ENCODE data around the gene ARHGEF19. TPM values are rescaled to one million over a fixed set of nuclear protein-coding genes. Genes with fewer than 3 reads are reported as not detected.
"Not testable (repeated sequence)": the region's sequence is repeated elsewhere in the genome, so short reads cannot be mapped to it uniquely, and the experiment has no call there.

ARHGEF19 gene
- total RNA-seq, 2 experiments from 2014 or later, result 10.7 to 12.1 TPM

DNA sequence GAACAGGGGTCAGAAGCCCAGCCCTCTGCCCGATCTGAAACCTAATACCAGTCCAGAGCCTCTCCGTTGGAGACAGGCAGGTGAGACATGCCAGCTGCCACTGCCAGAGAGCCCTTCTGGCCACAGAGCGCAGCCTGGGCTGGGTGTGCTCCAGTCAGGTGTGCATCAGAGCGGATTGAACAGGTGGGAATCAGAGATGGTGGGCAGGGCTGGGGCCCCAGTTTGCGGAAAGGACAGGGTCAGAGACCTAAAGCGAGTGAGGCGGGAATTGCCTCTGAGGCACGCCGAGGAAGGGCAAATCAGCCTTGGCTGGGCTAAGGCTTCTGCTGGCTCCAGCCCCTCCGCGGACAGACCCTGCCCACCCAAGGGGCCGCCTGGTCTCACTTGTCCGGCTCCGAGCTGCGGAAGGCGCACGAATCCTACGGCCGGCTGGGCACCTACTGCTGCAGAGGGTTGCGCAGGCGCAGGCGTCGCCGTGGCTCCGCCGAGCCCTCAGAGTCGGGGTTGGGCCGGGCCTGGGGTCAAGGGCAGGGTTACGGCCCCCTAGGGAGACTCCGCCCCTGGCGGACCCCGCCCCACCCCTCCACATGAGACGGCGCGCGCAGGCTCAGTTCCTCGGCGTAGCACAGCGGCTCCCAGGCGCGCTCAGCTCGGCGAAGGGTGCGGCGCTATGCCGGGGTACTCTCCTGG lies 14.2 kb upstream of the ARHGEF19 start:
- no peak overlapping the region for H3K27ac Mint-ChIP-seq
- H3K9me3 Mint-ChIP-seq, result no peaks in the 10 kb centered on the region
- ChIA-PET CTCF (interaction anchor here (0.7 to 1.8 kb wide), 2 partner anchors 9 to 22 kb away, joined by 3 to 6 read pairs; no protein-coding TSS in a partner anchor), POLR2A (interaction anchor here (0.7 kb wide), 1 partner anchor 28 kb away, joined by 7 read pairs; no protein-coding TSS in a partner anchor)
- peaks cover 7% of the 10 kb centered on the region for H3K36me3 Mint-ChIP-seq (ENCODE audit: low read depth)
- no peak overlapping the region for H3K4me3 Mint-ChIP-seq
- peaks cover 42% of the 10 kb centered on the region for H3K27me3 Mint-ChIP-seq
- DNase-seq, result no peak
- H3K4me1 Mint-ChIP-seq, result peaks cover 11% of the 10 kb centered on the region

DNA sequence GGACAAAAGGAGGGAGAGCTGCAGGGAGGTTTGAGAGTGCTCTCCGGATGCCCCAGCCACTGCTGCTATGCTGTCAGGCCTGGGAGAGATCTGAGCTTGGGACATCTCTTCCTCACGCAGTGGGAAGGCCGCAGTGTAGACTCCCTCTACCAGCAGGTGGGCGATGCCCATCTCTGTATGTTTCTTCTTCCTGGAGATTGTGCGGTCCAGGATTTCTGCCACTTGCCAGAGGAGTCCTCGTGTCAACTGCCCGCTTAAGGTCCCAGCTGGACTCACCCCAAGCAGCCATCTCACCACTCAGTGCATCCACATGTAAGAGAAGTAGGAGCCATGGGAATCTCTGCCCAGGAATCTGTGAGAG lies 13.7 kb upstream of the ARHGEF19 start:
- no peak for DNase-seq
- Mint-ChIP-seq H3K4me3 (no peak overlapping the region), H3K9me3 (no peaks in the 10 kb centered on the region), H3K27ac (no peak overlapping the region), H3K27me3 (peaks cover 46% of the 10 kb centered on the region), H3K4me1 (peaks cover 11% of the 10 kb centered on the region), H3K36me3 (ENCODE audit: low read depth) (peaks cover 7% of the 10 kb centered on the region)
- CTCF ChIA-PET, result interaction anchor here (0.7 kb wide), 1 partner anchor 23 kb away, joined by 3 read pairs; no protein-coding TSS in a partner anchor
- POLR2A ChIA-PET, result no interaction called here

DNA sequence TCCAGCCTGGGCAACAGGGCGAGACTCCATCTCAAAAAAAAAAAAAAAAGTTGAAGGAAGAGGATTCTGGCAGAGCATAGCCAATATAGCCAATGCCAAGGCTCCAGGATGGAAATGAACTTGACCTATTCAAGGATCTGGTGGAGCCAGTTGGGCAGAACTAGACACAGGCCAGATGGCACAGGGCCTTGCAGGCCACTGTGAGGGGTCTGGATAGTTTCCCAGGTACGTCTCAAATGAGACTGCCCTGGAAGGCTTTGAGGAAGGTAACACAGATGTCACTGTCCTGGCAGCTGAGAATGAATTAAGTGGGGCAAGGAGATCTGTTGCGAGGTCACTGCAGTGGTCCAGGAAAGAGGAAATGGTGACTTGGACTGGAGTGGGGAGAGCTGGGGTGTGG lies 12.0 kb upstream of the ARHGEF19 start:
- H3K4me1 Mint-ChIP-seq, result peaks cover 19% of the 10 kb centered on the region
- H3K36me3 Mint-ChIP-seq (ENCODE audit: low read depth), result peaks cover 7% of the 10 kb centered on the region
- ChIA-PET POLR2A (no interaction called here), CTCF (no interaction called here)
- H3K27ac Mint-ChIP-seq, result no peak overlapping the region
- DNase-seq, result no peak
- H3K9me3 Mint-ChIP-seq, result no peaks in the 10 kb centered on the region
- H3K4me3 Mint-ChIP-seq, result no peak overlapping the region
- peaks cover 45% of the 10 kb centered on the region for H3K27me3 Mint-ChIP-seq

DNA sequence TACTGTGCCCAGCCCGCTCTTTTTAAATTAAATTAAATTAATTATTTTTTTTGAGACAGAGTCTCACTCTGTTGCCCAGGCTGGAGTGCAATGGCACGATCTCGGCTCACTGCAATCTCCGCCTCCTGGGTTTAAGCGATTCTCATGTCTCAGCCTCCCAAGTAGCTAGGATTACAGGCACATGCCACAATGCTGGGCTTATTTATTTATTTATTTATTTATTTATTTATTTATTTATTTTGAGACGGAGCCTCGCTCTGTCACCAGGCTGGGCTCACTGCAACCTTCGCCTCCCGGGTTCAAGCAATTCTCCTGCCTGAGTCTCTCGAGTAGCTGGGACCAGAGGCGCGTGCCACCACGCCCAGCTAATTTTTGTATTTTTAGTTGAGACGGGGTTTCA lies 10.3 kb upstream of the ARHGEF19 start:
- H3K27ac Mint-ChIP-seq; H3K36me3 Mint-ChIP-seq (ENCODE audit: low read depth); H3K4me3 Mint-ChIP-seq; POLR2A ChIA-PET; H3K9me3 Mint-ChIP-seq; DNase-seq: not testable (repeated sequence)
- CTCF ChIA-PET, result interaction anchor here (1.6 kb wide), 1 partner anchor 14 kb away, joined by 6 read pairs; no protein-coding TSS in a partner anchor
- Mint-ChIP-seq H3K4me1 (peaks cover 20% of the 10 kb centered on the region), H3K27me3 (peaks cover 30% of the 10 kb centered on the region)

DNA sequence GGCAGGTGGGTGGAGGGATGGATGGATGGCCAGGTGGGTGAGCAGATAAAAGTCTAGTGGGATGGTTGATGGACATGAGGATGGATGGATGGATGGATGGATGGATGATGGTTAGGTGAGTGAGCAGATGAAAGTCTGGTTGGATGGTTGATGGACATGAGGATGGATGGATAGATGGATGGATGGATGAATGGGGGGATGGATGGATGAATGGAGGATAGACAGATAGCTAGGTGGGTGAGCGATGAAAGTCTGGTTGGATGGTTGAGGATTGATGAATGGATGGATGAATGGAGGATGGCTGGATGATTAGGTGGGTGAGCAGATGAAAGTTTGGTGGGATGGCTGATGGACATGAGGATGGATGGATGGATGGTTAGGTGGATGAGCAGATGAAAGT lies 9.0 kb upstream of the ARHGEF19 start:
- POLR2A ChIA-PET, result no interaction called here
- Mint-ChIP-seq H3K4me1 (peaks cover 30% of the 10 kb centered on the region), H3K27ac (peak overlapping the region; percentile 1), H3K4me3 (no peak overlapping the region), H3K27me3 (peaks cover 20% of the 10 kb centered on the region), H3K9me3 (no peaks in the 10 kb centered on the region), H3K36me3 (ENCODE audit: low read depth) (peaks cover 4% of the 10 kb centered on the region)
- no peak for DNase-seq
- CTCF ChIA-PET, result interaction anchor here (1.0 kb wide), 1 partner anchor 9 kb away, joined by 3 read pairs; no protein-coding TSS in a partner anchor

DNA sequence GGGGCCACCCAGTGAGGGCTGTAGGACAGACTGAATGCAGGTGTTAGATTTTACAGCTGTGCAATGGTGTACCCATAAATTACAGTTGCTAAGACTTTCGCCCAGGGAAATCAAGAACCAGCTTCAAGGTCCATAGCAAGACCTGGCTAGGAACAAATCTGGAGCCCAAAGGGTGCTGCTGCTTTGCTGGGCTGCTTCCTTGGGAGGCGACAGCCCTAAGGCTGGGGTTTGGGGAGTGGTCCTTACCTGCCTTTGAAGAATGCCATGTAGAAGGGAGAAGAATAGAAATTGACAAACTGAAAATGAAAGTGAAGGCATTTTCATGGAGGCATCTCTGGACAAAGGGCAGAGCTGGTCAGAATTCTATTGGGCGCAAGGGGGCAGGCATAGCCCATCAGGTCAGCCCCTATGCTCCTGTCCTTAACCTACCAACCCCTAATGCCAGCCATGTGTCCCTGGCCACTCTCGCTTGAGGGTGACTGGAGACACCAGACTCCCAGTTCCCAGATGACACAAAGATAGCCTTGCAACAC lies 7.6 kb upstream of the ARHGEF19 start:
- Mint-ChIP-seq H3K27ac (peak overlapping the region; percentile 70), H3K36me3 (ENCODE audit: low read depth) (no peaks in the 10 kb centered on the region), H3K27me3 (peaks cover 11% of the 10 kb centered on the region), H3K9me3 (no peaks in the 10 kb centered on the region), H3K4me1 (peaks cover 39% of the 10 kb centered on the region), H3K4me3 (no peak overlapping the region)
- POLR2A ChIA-PET, result no interaction called here
- no peak for DNase-seq
- CTCF ChIA-PET, result interaction anchor here (1.1 to 1.2 kb wide), 2 partner anchors 9 to 18 kb away, joined by 3 read pairs; no protein-coding TSS in a partner anchor

DNA sequence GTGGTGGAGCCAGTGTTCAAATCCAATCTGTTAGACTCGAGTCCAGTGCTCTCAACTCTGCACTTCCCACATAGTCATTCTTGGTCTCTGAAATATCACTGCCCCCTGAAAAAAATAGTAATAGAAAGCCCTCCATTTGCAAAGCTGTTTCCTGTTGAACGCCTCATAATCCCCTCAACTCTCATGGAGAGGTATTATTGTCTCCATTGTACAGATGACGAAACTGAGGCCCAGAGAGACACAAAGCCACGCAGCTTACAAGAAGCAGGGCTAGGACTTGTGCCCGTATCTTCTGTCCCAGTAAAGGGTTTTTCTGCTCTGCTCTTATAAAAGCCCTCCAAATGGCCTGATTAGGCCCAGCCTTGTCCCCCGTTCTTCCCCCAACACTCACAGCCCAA lies 6.2 kb upstream of the ARHGEF19 start:
- H3K4me3 Mint-ChIP-seq, result no peak overlapping the region
- no peak for DNase-seq
- ChIA-PET POLR2A (no interaction called here), CTCF (interaction anchor here (1.3 to 2.4 kb wide), 3 partner anchors 15 to 140 kb away, joined by 3 to 10 read pairs (median 5); no protein-coding TSS in a partner anchor)
- H3K9me3 Mint-ChIP-seq, result no peaks in the 10 kb centered on the region
- peaks cover 39% of the 10 kb centered on the region for H3K4me1 Mint-ChIP-seq
- no peak overlapping the region for H3K27ac Mint-ChIP-seq
- peaks cover 7% of the 10 kb centered on the region for H3K27me3 Mint-ChIP-seq
- H3K36me3 Mint-ChIP-seq (ENCODE audit: low read depth), result no peaks in the 10 kb centered on the region

DNA sequence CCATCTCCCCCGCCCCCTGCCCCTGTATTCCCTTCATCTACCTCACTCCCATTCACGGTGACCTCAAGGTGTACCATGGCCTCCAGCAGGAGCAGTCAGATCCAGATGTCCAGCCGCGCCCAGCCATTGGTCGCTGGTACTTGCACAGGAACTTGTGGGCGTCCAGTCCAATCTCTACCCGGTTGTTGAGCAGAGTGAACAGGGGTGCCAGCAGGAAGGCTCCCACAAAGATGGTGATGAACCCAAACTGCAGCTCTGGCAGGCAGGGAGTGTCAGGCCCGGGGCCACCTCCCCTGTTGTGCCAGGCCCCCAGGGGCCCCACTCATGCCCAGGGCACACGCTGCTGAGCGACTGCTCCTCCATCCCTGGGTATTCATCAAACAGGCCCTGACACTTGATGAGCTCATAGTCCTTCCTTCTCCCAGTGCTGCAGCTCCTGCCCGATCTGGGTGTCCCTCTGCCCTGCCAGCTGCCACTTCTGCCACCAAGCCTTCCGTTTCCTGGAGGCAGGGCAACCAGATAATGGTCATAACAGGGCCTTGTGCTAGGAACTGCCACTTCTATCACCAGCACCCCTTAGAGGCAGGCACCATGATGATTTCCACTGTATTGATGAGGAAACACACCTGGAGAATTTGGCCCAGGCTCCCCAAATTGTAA lies 5.7 kb upstream of the ARHGEF19 start:
- H3K36me3 Mint-ChIP-seq (ENCODE audit: low read depth), result no peaks in the 10 kb centered on the region
- H3K9me3 Mint-ChIP-seq, result no peaks in the 10 kb centered on the region
- peaks cover 9% of the 10 kb centered on the region for H3K27me3 Mint-ChIP-seq
- H3K27ac Mint-ChIP-seq, result peak overlapping the region; percentile 68
- peaks cover 39% of the 10 kb centered on the region for H3K4me1 Mint-ChIP-seq
- no peak overlapping the region for H3K4me3 Mint-ChIP-seq
- DNase-seq, result no peak
- ChIA-PET CTCF (interaction anchor here (0.9 to 2.4 kb wide), 8 partner anchors 9 to 139 kb away, joined by 3 to 11 read pairs (median 5); partner anchors contain the start of gene FBXO42), POLR2A (no interaction called here)

DNA sequence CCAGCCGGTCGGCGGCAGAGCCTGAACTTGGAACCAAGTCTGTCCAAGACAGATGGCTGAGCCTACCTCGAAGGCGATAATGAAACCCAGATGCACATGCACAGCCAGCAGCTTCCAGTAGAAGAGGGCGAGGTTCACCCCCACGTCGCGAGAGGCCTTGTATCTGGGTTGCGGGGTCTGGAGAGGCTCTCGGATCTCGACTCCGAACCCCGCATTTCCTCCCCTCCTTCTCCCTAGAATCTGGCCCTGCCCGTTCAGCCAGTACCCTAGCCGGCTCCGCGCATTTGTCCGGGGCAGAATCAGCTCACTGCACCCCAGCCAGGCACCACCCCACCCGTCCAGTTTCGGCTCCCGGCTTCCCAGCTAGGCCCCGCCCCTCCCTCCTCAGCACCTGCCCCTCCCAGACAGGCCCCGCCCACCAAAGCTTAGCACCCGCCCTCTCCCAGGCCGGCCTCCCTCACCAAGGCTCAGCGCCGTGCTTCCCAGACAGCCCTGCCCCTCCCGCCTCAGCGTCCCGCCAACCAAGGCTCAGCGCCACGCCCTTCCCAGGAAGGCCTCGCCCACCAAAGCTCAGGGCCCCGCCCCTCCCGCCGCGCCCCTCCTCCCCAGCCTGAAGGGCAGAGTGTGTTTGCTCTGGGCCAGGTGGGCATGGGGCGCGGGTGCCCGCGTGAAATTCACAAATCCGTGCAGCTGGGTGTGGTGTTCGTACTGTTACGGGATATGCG lies 4.8 kb upstream of the ARHGEF19 start:
- H3K4me1 Mint-ChIP-seq, result peaks cover 39% of the 10 kb centered on the region
- peak overlapping the region; percentile 66 for H3K27ac Mint-ChIP-seq
- H3K9me3 Mint-ChIP-seq, result no peaks in the 10 kb centered on the region
- H3K27me3 Mint-ChIP-seq, result peaks cover 14% of the 10 kb centered on the region
- peak; percentile 95 for DNase-seq
- peak overlapping the region; percentile 80 for H3K4me3 Mint-ChIP-seq
- POLR2A ChIA-PET, result interaction anchor here (1.8 kb wide), 1 partner anchor 11 kb away, joined by 8 read pairs; no protein-coding TSS in a partner anchor
- CTCF ChIA-PET, result interaction anchor here (0.9 to 2.4 kb wide), 10 partner anchors 10 to 139 kb away, joined by 3 to 11 read pairs (median 6); partner anchors contain the start of gene FBXO42
- no peaks in the 10 kb centered on the region for H3K36me3 Mint-ChIP-seq (ENCODE audit: low read depth)

DNA sequence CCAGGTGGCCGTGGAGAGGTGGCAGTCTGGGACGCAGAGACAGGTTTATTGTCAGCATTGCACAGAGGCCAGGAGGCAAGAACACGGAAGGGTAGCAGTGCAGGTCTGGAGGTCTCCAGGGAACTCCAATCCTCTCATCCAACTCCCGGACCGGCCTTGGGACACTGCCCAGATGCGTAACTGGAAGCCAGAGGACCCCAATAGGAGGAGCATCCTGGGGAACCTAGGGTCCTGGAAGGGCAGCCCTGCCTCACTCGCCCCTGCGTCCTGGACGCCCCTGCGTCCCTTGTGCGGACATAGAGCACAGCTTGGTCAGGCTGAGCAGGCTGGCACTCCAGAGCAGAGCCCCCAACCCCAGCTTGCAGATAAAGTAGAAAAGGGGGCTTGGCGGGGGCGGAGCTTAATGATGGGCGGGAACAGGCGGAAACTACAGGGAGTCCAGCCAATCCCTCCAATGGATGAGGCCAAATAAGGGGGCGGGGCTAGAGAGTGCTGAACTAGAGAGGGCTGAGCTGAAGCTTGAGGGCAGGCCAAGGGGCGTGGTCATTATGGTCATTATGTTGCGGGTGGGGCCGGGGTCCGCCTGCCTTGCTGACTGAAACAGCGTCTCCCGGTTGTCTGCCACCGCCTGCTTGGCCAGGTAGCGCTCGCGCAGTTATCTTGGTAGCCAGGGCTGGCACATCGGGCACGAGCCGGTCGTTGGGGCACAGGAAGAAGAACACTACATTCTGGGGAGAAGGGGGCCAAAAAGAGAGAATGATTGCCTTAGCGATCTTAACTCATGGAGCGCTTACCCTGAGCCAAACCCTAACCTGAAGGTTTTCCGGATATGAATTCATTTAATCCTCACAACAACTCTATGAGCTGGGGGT lies 3.7 kb upstream of the ARHGEF19 start:
- Mint-ChIP-seq H3K9me3 (no peaks in the 10 kb centered on the region), H3K27me3 (peaks cover 6% of the 10 kb centered on the region), H3K36me3 (ENCODE audit: low read depth) (no peaks in the 10 kb centered on the region), H3K4me3 (peak overlapping the region; percentile 80), H3K27ac (peak overlapping the region; percentile 66), H3K4me1 (peaks cover 39% of the 10 kb centered on the region)
- CTCF ChIA-PET, result interaction anchor here (1.0 to 2.0 kb wide), 8 partner anchors 9 to 147 kb away, joined by 3 to 11 read pairs (median 5); no protein-coding TSS in a partner anchor
- POLR2A ChIA-PET, result interaction anchor here (1.8 kb wide), 1 partner anchor 9 kb away, joined by 8 read pairs; no protein-coding TSS in a partner anchor
- DNase-seq, result peak; percentile 78

DNA sequence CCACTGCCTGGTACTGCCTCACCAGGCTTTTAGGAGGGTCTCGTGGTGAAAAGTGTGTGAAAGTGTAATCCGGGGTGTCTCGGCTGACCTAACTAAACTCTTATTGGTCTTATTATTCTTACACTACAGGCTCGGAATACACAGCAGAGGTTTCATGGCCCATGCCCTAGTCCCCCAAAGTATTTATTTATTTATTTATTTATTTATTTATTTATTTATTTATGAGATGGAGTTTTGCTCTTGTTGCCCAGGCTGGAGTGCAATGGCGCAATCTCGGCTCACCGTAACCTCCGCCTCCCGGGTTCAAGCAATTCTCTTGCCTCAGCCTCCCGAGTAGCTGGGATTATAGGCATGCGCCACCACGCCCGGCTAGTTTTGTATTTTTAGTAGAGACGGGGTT lies 2.8 kb upstream of the ARHGEF19 start:
- CTCF ChIA-PET, result interaction anchor here (0.7 to 1.4 kb wide), 2 partner anchors 134 to 148 kb away, joined by 5 to 6 read pairs; no protein-coding TSS in a partner anchor
- DNase-seq; H3K9me3 Mint-ChIP-seq; H3K4me3 Mint-ChIP-seq; POLR2A ChIA-PET; H3K36me3 Mint-ChIP-seq (ENCODE audit: low read depth); H3K27me3 Mint-ChIP-seq; H3K27ac Mint-ChIP-seq: not testable (repeated sequence)
- peaks cover 38% of the 10 kb centered on the region for H3K4me1 Mint-ChIP-seq

DNA sequence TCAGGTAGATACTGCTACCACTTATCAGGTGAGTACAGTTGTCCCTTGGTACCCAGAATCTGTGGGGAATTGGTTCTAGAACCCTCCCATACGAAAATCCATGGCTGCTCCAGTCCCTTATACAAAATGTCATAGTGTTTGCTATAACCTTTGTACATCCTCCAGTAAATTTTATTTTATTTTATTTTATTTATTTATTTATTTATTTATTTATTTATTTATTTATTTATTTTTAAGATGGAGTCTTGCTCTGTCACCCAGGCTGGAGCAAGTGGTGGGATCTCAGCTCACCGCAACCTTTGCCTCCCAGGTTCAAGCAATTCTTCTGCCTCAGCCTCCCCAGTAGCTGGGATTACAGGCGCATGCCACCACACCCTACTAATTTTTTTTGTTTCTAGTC lies 1.1 kb upstream of the ARHGEF19 start:
- H3K4me3 Mint-ChIP-seq; POLR2A ChIA-PET; H3K36me3 Mint-ChIP-seq (ENCODE audit: low read depth); H3K9me3 Mint-ChIP-seq; DNase-seq; H3K27me3 Mint-ChIP-seq; H3K27ac Mint-ChIP-seq: not testable (repeated sequence)
- H3K4me1 Mint-ChIP-seq, result peaks cover 29% of the 10 kb centered on the region
- CTCF ChIA-PET, result interaction anchor here (0.9 kb wide), 1 partner anchor 140 kb away, joined by 3 read pairs; the partner anchor contains the start of gene FAM131C
